Muscle of back (tissue), 10 donors: Measurements from ENCODE around the gene SLC25A52. TPM values are rescaled to one million over a fixed set of nuclear protein-coding genes. Genes with fewer than 3 reads are reported as not detected.

Experiments used
- polyA plus RNA-seq, 10 donors: library from polyadenylated mRNA; unstranded; fragments of 120-200 nt; gene quantifications; one replicate each; pipeline ENCODE4 v1.2.1, GENCODE V29; 2013; ENCODE audit not compliant: insufficient read length in 10 of 10

Gene SLC25A52
- polyA plus RNA-seq, 10 donors: 0.17 to 0.42 (median 0.29) TPM; not detected in 4

Other genes starting within 250 kb of the SLC25A52 start
- gene TTR, start 169.0 kb downstream of the SLC25A52 start, polyA plus RNA-seq: 1 to 10 TPM in 1 of 10 donors, under 1 TPM in 2, not detected in 7; 0.67 to 1.8 (median 0.74) TPM
- gene B4GALT6, start 76.3 kb downstream of the SLC25A52 start, polyA plus RNA-seq: 10 to 100 TPM; 10.1 to 15.2 (median 12.3) TPM
- 10 to 100 TPM; 23.8 to 41.5 (median 33.3) TPM for gene TRAPPC8, start 182.2 kb upstream of the SLC25A52 start, polyA plus RNA-seq